ENCODE measurements around the gene FDPS. TPM values are rescaled to one million over a fixed set of nuclear protein-coding genes. Genes with fewer than 3 reads are reported as not detected.

Gene FDPS
- total and polyA plus RNA-seq, 2 donors (not counting 3 experiments of a cell fraction or from before 2014, with no cell fraction given): 630 to 646 TPM

DNA sequence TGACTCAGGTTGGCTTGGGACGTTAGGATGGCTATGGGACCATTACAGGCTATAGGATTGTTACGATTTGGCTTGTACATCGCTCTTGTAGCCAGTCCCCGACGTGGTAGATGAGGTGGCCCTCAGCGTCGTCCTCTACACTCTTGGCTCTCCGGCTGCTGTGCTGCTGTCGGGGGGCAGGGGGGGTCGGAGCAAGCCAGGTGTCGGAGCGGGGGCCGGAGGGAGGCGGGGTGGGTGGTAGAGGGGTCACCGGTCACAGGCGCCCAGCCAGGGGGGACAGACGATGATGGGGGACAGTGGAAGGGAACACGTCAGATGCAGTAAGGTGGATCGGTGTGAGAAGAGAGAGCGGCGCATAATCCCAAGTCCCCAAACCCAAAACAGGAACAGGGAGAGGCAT is 40.0 kb upstream of the FDPS start:
- POLR2A ChIA-PET: no interaction called here
- Histone ChIP-seq H3K36me3 (ENCODE audit: control insufficient read depth in 2 of 2, extremely low read depth in 1 of 2, insufficient read depth in 2 of 2, low read length in 2 of 2) (peaks cover 31 to 43% of the 10 kb centered on the region in 2 experiments), H4K20me1 (replicated peaks; ENCODE audit: control insufficient read depth, extremely low read depth, insufficient read depth, low read length) (no peaks in the 10 kb centered on the region)

More for the DNA sequence above, 40.0 kb upstream of the FDPS start:
- no peak for FAIRE-seq
- BruUV-seq (replicated peaks): no TSS peak
- Histone ChIP-seq H3K4me3 (replicated peaks in 1 of 3; ENCODE audit: insufficient read depth in 1 of 3, low read depth in 1 of 3, low read length in 3 of 3) (no peak overlapping the region), H3K9me3 (replicated peaks; ENCODE audit: control insufficient read depth, insufficient read depth, low read length) (no peaks in the 10 kb centered on the region), H3K4me2 (ENCODE audit: insufficient read depth, low read length) (no peak overlapping the region), H3K27ac (ENCODE audit: insufficient read depth, low read depth, low read length) (no peak overlapping the region), H3K9ac (replicated peaks; ENCODE audit: extremely low read depth, insufficient read depth, low read length) (no peak overlapping the region), H2AFZ (ENCODE audit: low read depth, low read length) (no peak overlapping the region), H3K9me1 (replicated peaks; ENCODE audit: control insufficient read depth, extremely low read depth, insufficient read depth, low read length) (no peaks in the 10 kb centered on the region), H3K79me2 (ENCODE audit: control insufficient read depth, insufficient read depth, low read length) (peaks cover 26% of the 10 kb centered on the region), H3K27me3 (ENCODE audit: control insufficient read depth in 2 of 2, insufficient read depth in 2 of 2, low read length in 2 of 2) (no peaks in the 10 kb centered on the region), H3K4me1 (ENCODE audit: control insufficient read depth, extremely low read depth, insufficient read depth, low read length) (peaks cover 8% of the 10 kb centered on the region)
- dilution Hi-C loops (cut with MboI; ENCODE audit: extremely low pct_ligation_motif_present, low sequenced_read_pairs) (no loop called here), intact Hi-C loops (cut with micrococcal nuclease) (no loop called here)
- TF ChIP-seq MAX (IDR thresholded peaks at IDR 0.05; ENCODE audit: insufficient read depth, insufficient read length): no peak
- TF ChIP-seq GATA2 (IDR thresholded peaks at IDR 0.05; ENCODE audit: insufficient read depth, insufficient read length, low read depth, low read length): no peak
- TF ChIP-seq MYC (IDR thresholded peaks at IDR 0.05; ENCODE audit: low read depth, low read length): no peak
- no peak for TF ChIP-seq EZH2 (IDR thresholded peaks at IDR 0.05; ENCODE audit: borderline replicate concordance, low read depth, low read length, severe bottlenecking)
- TF ChIP-seq POLR2AphosphoS5 (IDR thresholded peaks at IDR 0.05; ENCODE audit: insufficient read depth, low read depth, low read length): no peak
- no peak for TF ChIP-seq FOS (IDR thresholded peaks at IDR 0.05; ENCODE audit: borderline replicate concordance, insufficient read depth, low read length)
- no peak for TF ChIP-seq JUN (IDR thresholded peaks at IDR 0.05; ENCODE audit: borderline replicate concordance, insufficient read depth, insufficient read length, low read depth)
- TF ChIP-seq CTCF (IDR thresholded peaks at IDR 0.05; ENCODE audit: extremely low read depth in 1 of 2, insufficient read depth in 1 of 2, low read depth in 1 of 2, low read length in 2 of 2): no peak
- TF ChIP-seq POLR2A (IDR thresholded peaks at IDR 0.05; ENCODE audit: low read depth, low read length): no peak
- no peak for DNase-seq (ENCODE audit: low read depth, low spot score)
- CTCF ChIA-PET: no interaction called here

Measured in endothelial cell of umbilical vein (primary cell).